Activated T-helper 2 cell treated with anti-CD3 and anti-CD28 coated beads, Interferon-gamma antibody, Interleukin-2, Interleukin-4, amounts not matched to agents 10 μg/mL and 5 μg/mL and 100 μg/mL, durations not matched to agents 14 hours and 24 hours and 36 hours (primary cell): ENCODE measurements around the gene DDAH2. TPM values are rescaled to one million over a fixed set of nuclear protein-coding genes. Genes with fewer than 3 reads are reported as not detected.

Experiments
- DNase-seq: peaks from one replicate; pipeline ENCODE4 v3.0.0; 2021; ENCODE audit warnings: low spot score
- H3K27ac Mint-ChIP-seq: one replicate; pipeline ENCODE4 v1.8.0; 2021; ENCODE audit warnings: mixed read lengths
- H3K27me3 Mint-ChIP-seq: one replicate; pipeline ENCODE4 v1.8.0; 2021; ENCODE audit warnings: low read depth, mixed read lengths
- H3K36me3 Mint-ChIP-seq: one replicate; pipeline ENCODE4 v1.8.0; 2021; ENCODE audit warnings: low read depth, mixed read lengths
- H3K4me1 Mint-ChIP-seq: one replicate; pipeline ENCODE4 v1.8.0; 2021; ENCODE audit warnings: low read depth, mixed read lengths
- H3K4me3 Mint-ChIP-seq: one replicate; pipeline ENCODE4 v1.8.0; 2021; ENCODE audit warnings: low read depth, mild to moderate bottlenecking, moderate library complexity, mixed read lengths
- H3K9me3 Mint-ChIP-seq: one replicate; pipeline ENCODE4 v1.8.0; 2021; ENCODE audit warnings: mixed read lengths
- intact Hi-C: fragments of 100-400 bp; cut with micrococcal nuclease; formaldehyde crosslinking; loops from one replicate; pipeline ENCODE4 v1.15.1; 2023
- total RNA-seq: library from RNA; stranded (reverse); gene quantifications from 2 replicates; pipeline ENCODE4 v1.2.3, GENCODE V29; 2022

Gene DDAH2
- total RNA-seq, 1 donor from 2014 or later: 7.7 TPM

- peaks cover 46% of the 10 kb centered on the region for H3K4me1 Mint-ChIP-seq
- no peak for DNase-seq
- H3K27me3 Mint-ChIP-seq: no peaks in the 10 kb centered on the region
- H3K27ac Mint-ChIP-seq: peak overlapping the region; percentile 47
- intact Hi-C loops: no loop called here
- H3K36me3 Mint-ChIP-seq: peaks cover 22% of the 10 kb centered on the region
- no peaks in the 10 kb centered on the region for H3K9me3 Mint-ChIP-seq
- no peak overlapping the region for H3K4me3 Mint-ChIP-seq
Measured at GRCh38 chr6:31725502-31726350, 3.4 kb downstream of the DDAH2 start.

- intact Hi-C loops: no loop called here
- no peaks in the 10 kb centered on the region for H3K9me3 Mint-ChIP-seq
- no peak overlapping the region for H3K4me3 Mint-ChIP-seq
- H3K36me3 Mint-ChIP-seq: peaks cover 12% of the 10 kb centered on the region
- H3K27me3 Mint-ChIP-seq: peaks cover 5% of the 10 kb centered on the region
- no peak overlapping the region for H3K27ac Mint-ChIP-seq
- H3K4me1 Mint-ChIP-seq: peaks cover 34% of the 10 kb centered on the region
- DNase-seq: no peak
Measured at GRCh38 chr6:31723980-31724691, 5.0 kb downstream of the DDAH2 start.

GRCh38 chr6:31723245-31723979 is 5.7 kb downstream of the DDAH2 start, which contains the start of gene MPIG6B:
MPIG6B (plus strand) TSS chr6:31723373; CDS start chr6:31723384, 11 bp downstream.
- H3K9me3 Mint-ChIP-seq: no peaks in the 10 kb centered on the region
- H3K4me3 Mint-ChIP-seq: no peak within 1 kb of the TSS
- no peak within 1 kb of the TSS for H3K27ac Mint-ChIP-seq
- no peak for DNase-seq
- intact Hi-C loops: no loop called here
- peaks cover 32% of the 10 kb centered on the region for H3K4me1 Mint-ChIP-seq
- H3K36me3 Mint-ChIP-seq: peaks cover 10% of the 10 kb centered on the region
- H3K27me3 Mint-ChIP-seq: peaks cover 5% of the 10 kb centered on the region

GRCh38 chr6:31722173-31722572 is 6.9 kb downstream of the DDAH2 start:
- no peak for DNase-seq
- peaks cover 24% of the 10 kb centered on the region for H3K4me1 Mint-ChIP-seq
- intact Hi-C loops: no loop called here
- H3K4me3 Mint-ChIP-seq: no peak overlapping the region
- H3K27ac Mint-ChIP-seq: no peak overlapping the region
- peaks cover 7% of the 10 kb centered on the region for H3K36me3 Mint-ChIP-seq
- H3K9me3 Mint-ChIP-seq: no peaks in the 10 kb centered on the region
- H3K27me3 Mint-ChIP-seq: peaks cover 5% of the 10 kb centered on the region

GRCh38 chr6:31721351-31722020 is 7.6 kb downstream of the DDAH2 start, which contains the start of gene LY6G6C:
LY6G6C (minus strand) TSS chr6:31721746; CDS start chr6:31721679, 67 bp downstream.
- no peak for DNase-seq
- Mint-ChIP-seq H3K4me3 (no peak within 1 kb of the TSS), H3K27ac (no peak within 1 kb of the TSS), H3K36me3 (peaks cover 3% of the 10 kb centered on the region), H3K4me1 (peaks cover 17% of the 10 kb centered on the region), H3K9me3 (no peaks in the 10 kb centered on the region), H3K27me3 (peaks cover 5% of the 10 kb centered on the region)
- intact Hi-C loops: no loop called here

DNA sequence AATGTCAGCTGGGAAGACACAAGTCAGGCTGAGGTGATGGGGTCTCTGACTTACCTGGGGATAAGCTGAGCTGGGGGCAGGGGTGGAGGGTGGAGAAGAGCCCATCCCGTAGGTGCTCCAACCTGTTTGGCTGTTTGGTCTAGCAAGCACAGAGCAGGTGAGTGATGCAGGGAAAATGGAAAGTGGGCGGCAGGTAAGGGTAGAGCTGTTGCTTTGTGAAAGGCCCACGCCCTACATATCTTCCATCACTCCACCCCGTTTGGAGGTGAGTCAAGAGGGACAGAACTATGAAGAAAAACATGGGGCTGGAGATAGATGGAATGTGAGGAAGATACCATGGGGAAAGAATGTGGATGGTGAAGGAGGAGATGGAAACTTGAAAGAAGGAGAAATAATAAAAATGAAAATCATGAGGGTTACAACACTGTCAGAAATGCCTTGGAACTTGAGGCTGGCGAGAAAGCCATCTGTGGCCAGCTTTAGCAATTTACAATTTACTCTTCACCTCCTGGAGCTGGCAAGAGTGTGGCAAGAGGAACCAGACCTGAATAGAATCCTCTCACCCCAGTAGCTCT is 8.8 kb downstream of the DDAH2 start:
- Mint-ChIP-seq H3K27me3 (peaks cover 5% of the 10 kb centered on the region), H3K4me3 (no peak overlapping the region), H3K9me3 (no peaks in the 10 kb centered on the region), H3K4me1 (peaks cover 7% of the 10 kb centered on the region), H3K36me3 (no peaks in the 10 kb centered on the region), H3K27ac (no peak overlapping the region)
- intact Hi-C loops: no loop called here
- no peak for DNase-seq

DNA sequence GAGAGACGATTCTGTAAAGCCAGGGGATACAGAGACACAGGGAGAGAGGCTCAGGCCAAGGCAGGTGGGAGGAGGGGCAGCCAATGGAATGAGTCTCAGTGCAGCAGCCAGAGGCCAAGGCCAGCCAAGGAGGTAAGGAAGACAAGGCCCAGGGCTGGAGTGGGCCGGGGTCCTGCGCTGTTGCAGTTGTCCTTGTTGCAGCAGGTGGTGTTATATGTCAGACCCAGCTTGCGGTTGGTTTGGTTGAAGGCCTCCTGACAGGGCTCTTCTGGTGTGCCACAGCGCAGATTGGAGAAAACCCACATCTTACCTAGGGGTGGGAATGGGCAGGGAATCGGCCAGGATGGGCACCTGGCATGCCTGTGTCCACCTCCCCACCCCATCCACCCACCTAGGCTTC is 10.1 kb downstream of the DDAH2 start:
- no peak overlapping the region for H3K27ac Mint-ChIP-seq
- H3K4me3 Mint-ChIP-seq: no peak overlapping the region
- H3K4me1 Mint-ChIP-seq: peaks cover 7% of the 10 kb centered on the region
- intact Hi-C loops: no loop called here
- DNase-seq: no peak
- no peaks in the 10 kb centered on the region for H3K36me3 Mint-ChIP-seq
- H3K9me3 Mint-ChIP-seq: no peaks in the 10 kb centered on the region
- peaks cover 7% of the 10 kb centered on the region for H3K27me3 Mint-ChIP-seq

GRCh38 chr6:31718265-31718664 is 10.8 kb downstream of the DDAH2 start:
- no peaks in the 10 kb centered on the region for H3K36me3 Mint-ChIP-seq
- intact Hi-C loops: no loop called here
- H3K4me1 Mint-ChIP-seq: peaks cover 7% of the 10 kb centered on the region
- no peak overlapping the region for H3K4me3 Mint-ChIP-seq
- H3K27ac Mint-ChIP-seq: no peak overlapping the region
- H3K9me3 Mint-ChIP-seq: no peaks in the 10 kb centered on the region
- DNase-seq: no peak
- peaks cover 8% of the 10 kb centered on the region for H3K27me3 Mint-ChIP-seq

DNA sequence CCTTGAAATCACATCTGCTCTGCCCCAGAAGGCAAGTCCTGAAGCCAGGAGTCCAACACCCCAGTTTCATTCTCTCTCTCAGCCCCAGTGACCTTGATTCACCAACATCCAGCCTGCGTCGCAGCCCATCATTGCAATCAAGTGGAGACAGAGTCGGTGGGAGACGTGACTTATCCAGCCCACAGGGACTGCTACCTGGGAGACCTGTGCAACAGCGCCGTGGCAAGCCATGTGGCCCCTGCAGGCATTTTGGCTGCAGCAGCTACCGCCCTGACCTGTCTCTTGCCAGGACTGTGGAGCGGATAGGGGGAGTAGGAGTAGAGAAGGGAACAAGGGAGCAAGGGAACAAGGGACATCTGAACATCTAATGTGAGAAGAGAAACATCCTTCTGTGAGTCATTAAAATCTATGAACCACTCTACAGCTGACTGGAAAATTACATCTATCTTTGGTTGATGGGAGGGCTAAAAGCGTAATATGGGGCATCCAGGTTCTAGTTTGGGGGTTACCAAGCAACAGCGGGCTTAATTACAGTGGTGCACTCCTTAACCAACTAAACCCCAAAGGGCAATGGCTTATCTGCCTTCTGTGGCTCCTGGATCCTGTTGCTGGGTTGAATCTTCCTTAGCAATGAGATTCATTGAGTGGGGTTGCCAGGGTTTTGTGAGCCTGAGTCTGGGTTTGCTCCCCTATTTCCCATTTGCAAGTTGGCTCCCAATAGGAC is 11.4 kb downstream of the DDAH2 start:
- Mint-ChIP-seq H3K4me1 (peaks cover 7% of the 10 kb centered on the region), H3K27ac (no peak overlapping the region), H3K36me3 (no peaks in the 10 kb centered on the region), H3K9me3 (no peaks in the 10 kb centered on the region), H3K4me3 (no peak overlapping the region), H3K27me3 (peaks cover 11% of the 10 kb centered on the region)
- DNase-seq: no peak
- intact Hi-C loops: no loop called here

GRCh38 chr6:31715022-31715958 is 13.8 kb downstream of the DDAH2 start, which contains the start of gene LY6G6D:
LY6G6D (plus strand) TSS chr6:31715348; CDS start chr6:31715356, 8 bp downstream.
- no peaks in the 10 kb centered on the region for H3K9me3 Mint-ChIP-seq
- H3K4me1 Mint-ChIP-seq: peaks cover 9% of the 10 kb centered on the region

More at GRCh38 chr6:31715022-31715958, 13.8 kb downstream of the DDAH2 start, which contains the start of gene LY6G6D:
- intact Hi-C loops: no loop called here
- H3K36me3 Mint-ChIP-seq: no peaks in the 10 kb centered on the region
- no peak within 1 kb of the TSS for H3K4me3 Mint-ChIP-seq
- DNase-seq: no peak
- peaks cover 13% of the 10 kb centered on the region for H3K27me3 Mint-ChIP-seq
- no peak within 1 kb of the TSS for H3K27ac Mint-ChIP-seq
